GM21423 (cell line): ENCODE measurements around the gene TTC7B.

Source experiments
- ATAC-seq: cut with Tn5 transposase; IDR thresholded peaks from one replicate; pipeline ENCODE4 v1.9.1; 2021; ENCODE audit warnings: mild to moderate bottlenecking, moderate library complexity; ENCODE audit not compliant: unreplicated experiment

The TTC7B gene

GRCh38 chr14:90502760-90503159, 313.5 kb downstream of the TTC7B start:
- no peak for ATAC-seq

DNA sequence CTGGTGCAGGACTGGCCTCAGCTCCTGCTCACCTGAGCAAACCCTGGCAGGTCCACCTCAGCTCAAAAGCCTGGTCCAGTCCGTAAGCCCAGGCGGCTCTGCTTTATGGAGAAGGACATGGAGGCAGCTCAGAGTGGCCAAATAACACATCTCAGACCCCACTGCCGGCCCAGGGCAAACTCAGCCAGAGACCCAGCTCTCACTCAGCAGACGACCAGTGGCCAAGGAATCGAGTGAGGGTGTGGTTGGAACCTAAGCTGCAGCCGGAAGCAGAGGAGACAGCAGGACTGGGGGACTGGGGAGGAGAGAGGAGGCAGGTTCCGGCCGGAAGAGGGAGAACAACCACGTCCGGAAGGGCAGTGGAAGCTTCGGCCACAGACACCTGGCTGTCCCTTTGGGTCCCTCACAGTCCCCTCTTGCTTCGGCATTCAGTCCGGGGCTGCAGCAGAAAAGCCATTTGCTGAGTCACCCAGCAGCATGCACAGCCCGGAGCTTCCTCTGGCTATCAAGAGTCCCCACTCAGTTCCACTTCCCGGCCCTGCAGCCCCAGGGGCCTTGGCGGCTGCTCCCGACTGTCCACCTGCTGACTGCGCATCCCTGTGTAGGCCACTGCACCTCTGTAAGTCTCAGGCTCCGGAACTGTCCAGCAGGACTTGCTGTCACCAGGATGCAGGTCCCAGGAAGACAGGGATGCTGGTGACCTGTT, 315.4 kb downstream of the TTC7B start:
- ATAC-seq: no peak

GRCh38 chr14:90499908-90500664, 316.1 kb downstream of the TTC7B start:
- no peak for ATAC-seq

GRCh38 chr14:90499121-90499520, 317.1 kb downstream of the TTC7B start:
- no peak for ATAC-seq

- no peak for ATAC-seq
These were observed 318.0 kb downstream of the TTC7B start for GRCh38 chr14:90498198-90498597.

DNA sequence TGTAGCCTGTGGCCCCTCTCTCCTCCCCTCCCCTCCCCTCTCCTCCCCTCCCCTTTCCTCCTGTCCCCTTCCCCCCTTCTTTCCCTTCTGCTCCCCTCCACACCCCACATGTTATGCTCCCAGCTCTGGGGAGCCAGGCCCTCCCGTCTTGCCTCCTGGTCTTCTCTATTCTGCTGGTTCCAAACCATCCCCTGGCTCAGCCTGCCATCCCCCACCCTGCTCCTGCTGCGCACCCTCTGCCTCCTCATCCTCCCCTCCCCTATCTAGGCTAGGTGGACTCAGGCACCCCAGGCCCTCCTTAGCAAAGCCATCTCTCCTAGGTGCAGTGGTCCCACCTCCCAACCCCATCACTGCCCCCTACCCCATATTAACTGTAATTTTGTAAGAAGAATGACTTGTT, 319.9 kb downstream of the TTC7B start:
- ATAC-seq: no peak

DNA sequence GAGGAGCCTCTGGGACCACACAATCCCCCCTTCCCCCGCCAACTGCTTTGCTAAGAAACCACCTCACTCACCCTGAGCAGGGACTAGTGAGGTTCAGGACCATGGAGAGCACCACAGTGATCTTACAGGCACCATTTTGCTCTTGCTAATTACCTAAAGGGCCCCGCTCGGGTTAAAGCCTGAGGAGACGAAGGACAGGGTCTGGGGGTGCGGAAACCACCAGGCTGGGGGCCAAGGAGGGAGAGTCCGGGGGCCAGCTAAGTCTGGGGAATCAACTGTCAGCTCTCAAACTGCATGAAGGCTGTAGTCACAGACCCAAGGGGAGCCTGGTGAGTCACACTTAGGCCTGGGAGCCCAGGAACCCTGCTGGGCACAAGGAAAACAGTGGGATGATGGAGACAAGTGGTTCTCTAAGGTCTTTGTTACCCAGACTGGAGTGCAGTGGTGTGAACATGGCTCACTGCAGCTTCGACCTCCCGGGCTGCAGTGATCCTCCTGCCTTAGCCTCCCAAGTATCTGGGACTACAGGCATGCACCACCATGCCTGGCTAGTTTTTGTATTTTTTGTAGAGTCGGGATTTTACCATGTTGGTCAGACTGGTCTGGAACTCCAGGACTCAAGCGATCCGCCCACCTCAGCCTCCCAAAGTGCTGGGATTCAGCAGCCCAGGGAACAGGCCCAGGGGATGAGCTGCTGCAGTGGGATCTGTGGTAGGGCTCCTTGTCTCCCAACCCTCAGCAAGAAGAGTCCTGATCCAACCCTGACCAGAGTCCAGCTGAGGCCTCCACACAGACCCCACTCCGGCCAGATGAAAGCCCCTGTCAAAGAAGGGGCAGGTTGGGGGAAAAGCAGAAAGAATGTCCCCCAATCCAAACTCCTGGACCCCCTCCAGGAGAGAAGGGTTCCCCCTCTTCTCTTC, 320.6 kb downstream of the TTC7B start:
- no peak for ATAC-seq

DNA sequence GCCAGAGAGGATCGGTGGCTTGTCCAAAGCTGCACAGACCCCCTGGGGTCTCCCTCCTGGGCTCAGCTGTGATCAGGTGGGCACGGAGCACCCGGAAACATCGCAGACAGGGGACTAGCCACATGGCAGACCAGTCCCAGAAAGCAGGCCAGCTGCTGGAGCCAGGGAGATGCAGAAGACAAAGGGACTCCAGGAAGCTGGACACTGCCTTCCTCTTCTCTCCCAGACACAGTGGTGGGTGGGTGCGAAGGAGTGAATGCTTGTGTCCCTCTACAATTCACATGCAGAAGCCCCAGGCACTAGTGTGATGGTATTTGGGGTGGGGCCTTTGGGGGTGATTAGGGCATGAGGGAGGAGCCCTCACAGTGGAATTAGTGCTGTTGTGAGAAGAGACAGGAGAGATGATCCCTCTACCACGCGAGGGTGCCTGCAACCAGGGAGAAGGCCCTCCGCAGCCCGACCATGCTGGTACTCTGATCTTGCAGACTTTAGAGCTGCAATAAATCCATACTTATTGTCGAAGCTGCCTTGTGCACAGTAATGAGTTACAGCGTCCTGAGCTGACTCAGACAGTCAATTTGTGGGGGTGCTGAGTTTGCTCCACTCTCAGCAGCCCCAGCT, 324.2 kb downstream of the TTC7B start:
- no peak for ATAC-seq

DNA sequence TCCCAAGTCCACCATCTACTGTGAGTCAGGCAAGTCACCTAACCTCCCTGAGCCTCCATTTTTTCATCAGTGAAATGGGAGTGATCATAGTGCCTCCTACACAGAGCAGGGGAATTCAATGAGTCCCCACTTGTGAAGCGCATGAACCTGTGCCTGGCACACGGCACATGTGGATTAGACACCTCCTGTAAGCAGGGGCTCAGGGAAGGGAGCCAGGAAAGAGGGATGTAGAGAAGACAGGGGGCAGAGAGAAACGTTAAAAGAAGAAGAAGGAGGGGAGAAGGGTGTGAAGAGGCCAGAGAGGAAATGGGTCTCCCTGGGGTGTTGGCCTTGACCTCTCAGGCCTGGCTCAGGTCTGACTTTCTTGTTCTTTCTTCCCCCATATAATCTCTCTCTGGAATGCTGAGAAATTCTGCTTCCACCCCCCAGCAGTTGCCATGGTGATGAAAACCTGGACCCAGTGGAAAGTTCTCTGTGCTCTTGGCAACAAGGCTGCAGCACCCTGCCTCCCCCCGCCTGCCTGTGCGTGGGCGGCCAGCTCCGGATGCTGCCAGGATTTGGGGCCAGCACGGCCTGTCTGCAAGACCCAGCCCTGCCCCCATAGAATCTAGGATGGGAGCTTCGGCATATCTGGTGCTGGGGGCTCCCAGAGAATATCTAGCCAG, 324.9 kb downstream of the TTC7B start:
- no peak for ATAC-seq

GRCh38 chr14:90490720-90491050, 325.5 kb downstream of the TTC7B start:
- no peak for ATAC-seq

DNA sequence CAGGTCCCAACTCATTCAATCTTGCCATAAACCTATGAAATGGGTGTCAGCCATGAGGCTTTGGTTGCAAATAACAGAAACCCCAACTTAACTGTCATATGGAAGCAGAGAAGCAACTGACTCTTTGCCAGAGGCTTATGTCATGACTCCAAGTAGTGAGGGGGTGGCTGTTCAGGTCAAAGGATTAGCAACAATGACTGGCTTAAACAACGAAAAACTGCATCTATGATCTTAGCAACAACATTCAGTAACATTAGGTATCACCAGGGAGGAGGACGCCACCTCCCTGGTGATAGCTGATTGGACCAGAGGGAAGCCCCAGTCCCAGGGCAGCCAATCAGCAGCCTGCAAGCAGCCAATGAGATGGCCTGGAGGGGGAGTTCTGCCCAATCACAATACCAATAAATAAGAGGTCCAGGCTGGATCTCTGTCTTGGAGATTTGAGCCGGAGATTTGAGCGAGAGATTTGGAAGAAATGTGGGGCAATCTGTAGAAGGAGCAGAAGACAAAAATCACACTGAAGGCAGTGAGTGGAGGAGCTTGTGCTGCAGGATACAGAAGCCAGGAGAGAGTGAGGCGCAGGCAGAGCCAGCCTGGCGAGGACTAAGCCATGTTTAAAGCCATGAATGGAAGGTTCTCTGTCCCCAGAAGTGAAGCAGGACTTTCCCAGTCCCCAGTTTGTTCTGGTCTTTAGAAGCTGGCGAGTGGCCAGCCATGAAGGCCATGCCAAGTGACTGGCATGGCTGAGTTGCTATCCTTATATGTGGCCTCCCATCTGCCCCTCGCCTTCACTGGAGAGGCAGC, 326.1 kb downstream of the TTC7B start:
- ATAC-seq: no peak

GRCh38 chr14:90489306-90489705, 326.9 kb downstream of the TTC7B start:
- ATAC-seq: no peak

- no peak for ATAC-seq
These were observed 328.0 kb downstream of the TTC7B start for GRCh38 chr14:90488256-90488655.

- ATAC-seq: no peak
These were observed 328.8 kb downstream of the TTC7B start for GRCh38 chr14:90487462-90487861.

- no peak for ATAC-seq
These were observed 329.2 kb downstream of the TTC7B start for GRCh38 chr14:90487031-90487430.

- ATAC-seq: no peak
These were observed 331.9 kb downstream of the TTC7B start for GRCh38 chr14:90484291-90484690.

- no peak for ATAC-seq
These were observed 332.7 kb downstream of the TTC7B start for GRCh38 chr14:90483571-90483974.

DNA sequence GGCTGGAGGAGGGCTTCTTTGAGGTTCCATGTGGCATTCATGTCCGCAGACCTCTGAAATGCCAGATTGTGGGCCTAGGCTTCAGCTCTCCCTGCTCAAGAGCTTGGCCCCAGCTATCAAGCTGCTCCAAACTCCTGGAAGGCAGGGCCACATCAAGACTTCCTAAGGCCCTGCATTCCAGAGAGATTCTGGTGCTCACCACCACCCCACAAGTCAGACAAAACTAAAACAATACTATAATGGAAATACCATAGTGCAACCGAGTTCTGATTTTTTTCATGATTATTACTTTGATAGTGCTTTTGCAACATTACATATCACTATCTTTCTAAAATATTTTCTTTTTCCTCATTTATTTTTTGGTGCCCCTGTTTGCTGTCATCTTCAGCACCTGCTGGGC, 333.1 kb downstream of the TTC7B start:
- ATAC-seq: no peak

DNA sequence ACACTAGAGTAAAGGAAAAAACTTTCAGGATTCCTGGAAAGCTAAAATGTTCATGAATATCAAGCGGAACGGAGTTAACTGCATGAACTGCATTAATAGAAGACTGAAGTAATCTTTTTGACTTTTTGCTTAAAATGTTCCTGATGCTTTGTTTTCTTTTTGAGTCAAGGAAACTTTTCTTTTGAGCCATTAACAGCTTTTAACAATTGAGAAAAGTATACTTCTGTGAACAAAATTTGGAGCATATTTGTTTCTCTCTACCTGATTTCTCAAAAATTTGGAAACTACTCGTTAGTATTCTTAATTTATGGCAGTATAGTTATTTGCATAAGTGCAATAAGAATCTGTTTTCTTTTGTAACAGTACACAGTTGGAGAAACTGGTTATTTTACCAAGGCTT, 340.9 kb downstream of the TTC7B start:
- ATAC-seq: no peak
